NCI-H446 treated with DMSO at 0.1 percent for 48 hours (cell line): ENCODE data around the gene HSPA12B.
A peak's percentile ranks its signal among the peaks of the same experiment; 100 is the strongest.
"Not testable (repeated sequence)": the region's sequence is repeated elsewhere in the genome, so short reads cannot be mapped to it uniquely, and the experiment has no call there.

Experiments used
- DNase-seq: peaks from one replicate; lab custom pipeline; 2025; lab: John Stamatoyannopoulos, UW

The HSPA12B gene

GRCh38 chr20:3787324-3788014, 55.0 kb downstream of the HSPA12B start:
- no peak for DNase-seq

- no peak for DNase-seq
Observed at GRCh38 chr20:3788685-3789155, 56.2 kb downstream of the HSPA12B start.

DNA sequence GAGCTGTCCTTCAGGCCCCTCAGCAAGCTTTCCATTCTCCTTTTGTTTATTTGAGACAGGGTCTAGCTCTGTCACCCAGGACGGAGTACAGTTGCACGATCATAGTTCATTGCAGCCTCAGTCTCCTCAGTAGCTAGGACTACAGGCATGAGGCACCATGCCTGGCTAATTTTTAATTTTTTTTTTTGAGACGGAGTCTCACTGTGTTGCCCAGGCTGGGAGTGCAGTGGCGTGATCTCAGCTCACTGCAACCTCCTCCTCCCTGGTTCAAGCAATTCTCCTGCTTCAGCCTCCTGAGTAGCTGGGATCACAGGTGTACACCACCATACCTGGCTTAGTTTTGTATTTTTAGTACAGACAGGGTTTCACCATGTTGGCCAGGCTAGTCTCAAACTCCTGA, 56.7 kb downstream of the HSPA12B start:
- not testable (repeated sequence) for DNase-seq

GRCh38 chr20:3794168-3794567, 61.7 kb downstream of the HSPA12B start:
- DNase-seq = not testable (repeated sequence)

- DNase-seq = no peak
Observed at GRCh38 chr20:3794701-3795420, 62.4 kb downstream of the HSPA12B start.

DNA sequence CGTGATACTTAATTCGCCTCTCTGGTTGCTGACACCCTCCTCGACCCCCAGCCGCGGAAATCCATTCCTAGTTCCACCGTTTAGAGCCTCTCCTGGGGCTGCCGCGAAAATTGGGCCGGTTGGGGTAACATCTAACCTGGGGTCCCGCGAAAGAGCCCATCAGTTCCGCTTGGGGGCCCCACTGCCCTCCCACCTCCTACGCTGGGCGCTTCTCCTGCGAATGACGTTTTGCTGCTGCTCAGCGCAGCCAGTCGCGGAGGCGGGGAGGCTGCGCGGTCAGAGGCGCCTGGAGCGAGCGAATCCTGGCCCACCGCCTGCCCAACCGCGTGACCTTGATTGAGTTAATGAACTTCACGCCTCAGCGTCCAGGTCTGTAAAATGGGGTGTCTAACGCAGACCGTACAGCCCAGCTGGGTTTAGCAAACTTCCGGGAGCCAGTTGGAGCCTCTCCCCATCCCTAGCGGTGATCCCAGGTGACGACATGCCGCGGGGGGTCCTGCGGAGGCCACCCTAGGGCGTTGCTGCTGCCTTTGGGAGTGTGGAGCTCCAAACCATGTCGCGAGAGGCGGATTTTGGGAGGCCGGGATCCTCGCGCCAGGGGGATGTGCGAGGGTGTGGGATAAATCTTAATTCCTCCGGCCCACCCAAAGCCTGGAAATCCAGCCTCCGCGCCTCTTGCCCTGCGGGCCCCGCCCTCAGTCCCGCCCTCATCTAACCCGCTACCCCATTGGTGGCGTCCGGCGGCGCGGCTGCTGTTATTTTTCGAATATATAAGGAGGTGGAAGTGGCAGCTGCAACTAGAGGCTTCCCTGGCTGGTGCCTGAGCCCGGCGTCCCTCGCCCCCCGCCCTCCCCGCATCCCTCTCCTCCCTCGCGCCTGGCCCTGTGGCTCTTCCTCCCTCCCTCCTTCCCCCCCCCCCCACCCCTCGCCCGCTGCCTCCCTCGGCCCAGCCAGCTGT, 63.3 kb downstream of the HSPA12B start, which contains the start of gene CDC25B:
CDC25B (plus strand) TSS at position 800 of the 958 bp plus-strand sequence. CDS start 222 bp downstream, outside the sequence.
- peak; percentile 87 for DNase-seq

DNA sequence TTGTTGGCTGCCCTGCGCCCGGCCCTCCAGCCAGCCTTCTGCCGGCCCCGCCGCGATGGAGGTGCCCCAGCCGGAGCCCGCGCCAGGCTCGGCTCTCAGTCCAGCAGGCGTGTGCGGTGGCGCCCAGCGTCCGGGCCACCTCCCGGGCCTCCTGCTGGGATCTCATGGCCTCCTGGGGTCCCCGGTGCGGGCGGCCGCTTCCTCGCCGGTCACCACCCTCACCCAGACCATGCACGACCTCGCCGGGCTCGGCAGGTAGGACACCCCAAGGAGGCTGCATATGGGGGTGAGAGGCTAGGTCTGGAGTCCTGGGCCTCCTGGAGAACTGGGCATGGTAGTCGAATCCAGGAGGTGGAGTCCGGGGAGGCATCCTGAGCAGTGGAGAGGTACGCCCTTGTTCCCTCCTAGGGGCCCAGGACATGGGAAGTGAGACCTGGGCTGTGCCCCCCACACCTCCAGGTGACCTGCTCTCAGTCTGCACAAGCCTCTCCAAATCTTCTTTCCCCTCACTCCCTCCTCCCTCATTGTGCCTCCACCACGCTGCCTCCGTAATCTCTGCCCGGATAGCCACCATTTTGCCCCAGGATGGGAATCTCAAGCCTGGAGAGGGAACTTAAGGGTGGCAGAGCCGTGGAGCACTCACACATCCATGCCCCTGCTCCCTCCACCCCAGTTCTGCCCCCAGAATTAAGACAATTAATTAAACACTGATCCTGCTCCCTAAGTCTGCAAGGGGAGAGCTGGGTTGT, 64.2 kb downstream of the HSPA12B start:
- DNase-seq = no peak

- no peak for DNase-seq
Observed at GRCh38 chr20:3797226-3797545, 64.7 kb downstream of the HSPA12B start.

GRCh38 chr20:3797592-3798372, 65.3 kb downstream of the HSPA12B start:
- DNase-seq = no peak

GRCh38 chr20:3798373-3798768, 65.9 kb downstream of the HSPA12B start:
- DNase-seq = no peak

GRCh38 chr20:3798908-3799248, 66.4 kb downstream of the HSPA12B start:
- no peak for DNase-seq

- DNase-seq = no peak
Observed at GRCh38 chr20:3800256-3800877, 67.9 kb downstream of the HSPA12B start.

- no peak for DNase-seq
Observed at GRCh38 chr20:3800878-3801260, 68.4 kb downstream of the HSPA12B start.

GRCh38 chr20:3801299-3801698, 68.8 kb downstream of the HSPA12B start:
- DNase-seq = no peak

DNA sequence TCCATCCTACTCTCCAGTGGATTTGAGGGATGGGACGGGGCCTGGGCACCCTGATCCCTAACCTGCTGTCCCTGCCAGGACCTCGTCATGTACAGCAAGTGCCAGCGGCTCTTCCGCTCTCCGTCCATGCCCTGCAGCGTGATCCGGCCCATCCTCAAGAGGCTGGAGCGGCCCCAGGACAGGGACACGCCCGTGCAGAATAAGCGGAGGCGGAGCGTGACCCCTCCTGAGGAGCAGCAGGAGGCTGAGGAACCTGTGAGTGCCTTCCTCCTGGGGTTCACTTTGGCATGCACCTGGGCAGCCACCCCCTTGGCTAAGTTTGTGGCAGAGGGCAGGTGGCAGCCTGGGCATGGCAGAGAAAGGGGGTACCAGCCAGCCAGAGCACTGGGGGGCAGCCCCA, 69.4 kb downstream of the HSPA12B start:
- no peak for DNase-seq
